HG03135 (cell line): ENCODE measurements around the gene COL16A1.

Experiments
- ATAC-seq: cut with Tn5 transposase; IDR thresholded peaks from one replicate; pipeline ENCODE4 v1.9.1; 2021; ENCODE audit warnings: mild to moderate bottlenecking, moderate library complexity; ENCODE audit not compliant: unreplicated experiment

Gene COL16A1

DNA sequence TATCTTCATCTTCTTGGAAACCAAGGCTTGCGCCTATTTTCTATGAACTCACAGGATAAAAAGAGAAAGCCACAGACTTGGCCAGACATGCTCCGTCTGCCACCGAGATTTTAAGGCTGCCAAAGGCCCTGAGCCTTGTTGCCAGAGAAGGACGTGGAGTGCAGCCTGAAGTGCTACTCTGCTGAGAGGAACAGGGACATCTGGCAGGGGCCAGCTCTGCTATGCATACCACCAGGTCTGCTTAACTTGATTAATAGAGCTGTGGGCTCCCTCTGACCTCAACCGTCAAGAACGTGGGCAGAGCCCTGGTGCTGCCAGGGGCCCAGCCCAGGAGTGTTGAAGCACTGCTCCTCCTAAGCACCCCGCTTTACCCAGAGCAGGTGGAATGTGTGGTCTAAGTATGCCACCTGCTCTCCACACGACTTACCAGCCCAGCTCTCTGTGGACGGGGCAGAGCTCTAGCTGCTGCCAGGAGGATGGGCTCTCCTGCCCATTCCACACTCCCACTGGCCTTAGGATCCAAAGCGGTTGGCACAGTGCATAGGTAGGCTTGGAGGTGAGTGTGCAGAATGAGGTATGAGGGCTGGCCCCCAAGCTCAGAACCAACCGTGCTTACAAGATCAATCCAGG lies 75.8 kb downstream of the COL16A1 start:
- no peak for ATAC-seq

DNA sequence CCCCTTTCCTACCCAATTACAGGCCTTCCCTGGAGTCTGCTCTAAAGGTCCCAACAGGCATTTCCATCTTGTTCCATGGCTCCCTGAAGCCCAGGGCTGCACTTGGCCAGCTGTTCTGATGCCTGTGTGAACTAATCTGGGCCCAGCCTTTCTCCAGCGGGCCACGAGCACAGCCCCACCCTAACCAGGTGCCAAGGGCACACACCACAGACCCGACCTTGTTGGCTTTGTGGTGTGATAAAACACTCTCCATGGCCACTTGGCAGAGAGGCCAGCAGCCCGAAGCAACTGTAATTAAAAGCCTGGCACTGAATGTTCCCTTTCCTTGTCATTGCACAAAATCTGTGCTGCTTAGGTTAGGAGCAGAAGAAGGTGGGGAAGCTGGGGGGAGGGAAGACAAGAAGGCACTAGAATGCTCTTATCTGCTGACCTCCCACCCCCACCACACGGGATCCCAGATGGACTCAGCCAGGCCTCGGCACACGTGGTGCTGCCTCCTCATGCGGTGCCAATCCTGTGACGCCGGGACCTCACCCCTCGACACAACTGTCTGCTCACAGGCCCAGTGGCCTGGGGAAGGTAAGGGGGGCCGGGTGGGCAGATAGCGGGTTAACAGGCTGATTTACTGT lies 76.4 kb downstream of the COL16A1 start:
- no peak for ATAC-seq

DNA sequence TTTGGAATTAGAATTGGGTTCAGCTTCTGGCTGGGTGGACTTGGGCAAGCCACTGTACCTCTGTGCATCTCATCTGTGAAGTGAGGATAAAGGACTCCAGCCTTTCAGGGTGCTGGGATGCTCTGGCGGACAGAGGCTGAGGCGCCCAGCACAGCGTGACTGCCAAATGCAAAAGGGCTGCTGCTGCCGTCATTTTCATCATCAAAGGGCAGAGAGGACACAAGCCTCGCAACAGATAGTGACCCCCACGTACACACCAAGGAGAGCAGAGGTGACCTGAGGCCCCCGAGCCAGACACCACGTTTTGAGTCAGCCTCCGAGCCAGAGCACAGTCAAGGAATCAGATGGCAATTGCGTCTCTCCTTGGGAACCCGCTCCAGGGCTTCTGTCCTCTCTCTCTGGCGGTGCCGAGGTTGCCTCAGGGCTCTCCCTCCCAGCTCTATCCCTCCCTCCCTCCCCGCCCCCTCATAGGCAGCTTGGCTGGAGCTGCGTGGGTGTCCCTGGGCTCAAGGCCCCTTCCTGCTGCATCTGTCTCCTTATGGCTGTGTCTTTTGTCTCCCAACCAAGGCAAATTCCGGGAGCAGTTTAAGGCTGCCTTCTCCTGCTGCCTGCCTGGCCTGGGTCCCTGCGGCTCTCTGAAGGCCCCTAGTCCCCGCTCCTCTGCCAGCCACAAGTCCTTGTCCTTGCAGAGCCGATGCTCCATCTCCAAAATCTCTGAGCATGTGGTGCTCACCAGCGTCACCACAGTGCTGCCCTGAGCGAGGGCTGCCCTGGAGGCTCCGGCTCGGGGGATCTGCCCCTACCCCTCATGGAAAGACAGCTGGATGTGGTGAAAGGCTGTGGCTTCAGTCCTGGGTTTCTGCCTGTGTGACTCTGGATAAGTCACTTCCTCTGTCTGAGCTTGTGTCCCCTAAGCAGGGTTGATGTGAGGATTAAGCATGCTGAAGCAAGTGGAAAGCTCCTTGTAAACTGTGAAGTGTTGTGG lies 77.3 kb downstream of the COL16A1 start:
- ATAC-seq: no peak

DNA sequence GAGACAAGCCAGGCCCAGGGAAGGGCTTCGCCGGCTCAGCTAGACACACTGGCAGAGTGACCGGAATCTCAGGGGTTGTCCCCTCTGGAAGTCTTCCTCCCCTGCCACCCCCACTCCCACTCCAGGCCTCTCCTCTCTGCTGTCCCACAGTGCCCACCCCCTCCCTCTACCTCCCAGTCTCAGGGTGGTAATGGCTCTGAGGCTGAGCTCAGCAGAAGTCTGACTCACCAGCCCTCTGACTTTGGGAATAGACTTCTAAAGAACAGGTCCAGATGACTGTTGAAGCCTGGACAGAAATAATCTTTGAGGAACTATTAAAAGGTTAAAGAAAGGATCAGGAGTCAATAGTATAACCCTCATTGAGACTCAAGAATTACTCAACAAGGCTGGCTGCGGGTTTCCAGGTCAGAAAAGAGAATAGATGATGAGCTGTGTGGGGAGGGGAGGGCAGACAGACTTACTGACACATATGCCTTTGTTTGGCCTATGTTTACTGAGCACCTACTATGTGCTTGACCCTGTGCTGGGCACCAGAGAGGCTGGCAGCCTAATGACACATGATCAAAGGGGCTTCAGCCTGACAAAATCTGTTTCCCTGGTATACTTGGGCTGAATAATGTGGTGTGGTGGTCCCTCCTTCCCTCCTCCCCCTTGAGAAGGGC lies 78.1 kb downstream of the COL16A1 start:
- ATAC-seq: no peak

DNA sequence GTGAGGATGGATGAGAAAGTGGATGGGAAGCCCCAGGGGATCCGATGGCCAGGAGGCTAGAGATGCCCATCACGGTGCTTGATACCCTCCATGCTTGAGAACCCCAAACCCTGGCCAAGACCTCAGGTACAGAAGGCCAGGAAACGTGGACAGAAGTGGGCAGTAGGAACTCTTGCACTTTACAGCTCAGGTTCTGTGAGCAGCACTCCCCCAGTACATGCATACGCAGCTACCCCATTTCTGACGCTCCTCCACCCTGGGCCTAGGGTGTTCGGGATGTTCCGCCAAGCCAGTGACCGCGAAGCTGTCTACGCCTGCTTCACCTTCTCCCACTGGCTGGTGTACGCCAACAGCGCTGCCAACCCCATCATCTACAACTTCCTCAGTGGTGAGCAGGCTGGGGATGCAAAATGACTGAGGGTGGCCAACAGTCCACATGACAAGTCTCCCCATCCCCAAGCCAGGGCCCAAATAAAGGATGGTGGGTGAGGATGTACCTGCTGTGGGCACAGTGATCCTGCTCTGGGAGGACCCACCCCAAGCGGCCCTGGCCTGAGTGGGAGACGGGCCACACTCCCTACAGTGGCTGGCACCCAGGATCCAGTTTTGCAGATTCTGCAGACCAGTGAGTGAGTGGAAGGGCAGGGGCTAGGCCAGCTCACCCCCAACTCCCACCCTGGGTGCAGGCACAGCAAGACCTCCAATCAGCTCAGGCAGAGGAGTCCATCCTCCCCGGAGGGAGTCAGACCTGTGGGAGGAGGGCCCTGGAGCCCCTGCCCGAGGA lies 78.9 kb downstream of the COL16A1 start:
- ATAC-seq: no peak

DNA sequence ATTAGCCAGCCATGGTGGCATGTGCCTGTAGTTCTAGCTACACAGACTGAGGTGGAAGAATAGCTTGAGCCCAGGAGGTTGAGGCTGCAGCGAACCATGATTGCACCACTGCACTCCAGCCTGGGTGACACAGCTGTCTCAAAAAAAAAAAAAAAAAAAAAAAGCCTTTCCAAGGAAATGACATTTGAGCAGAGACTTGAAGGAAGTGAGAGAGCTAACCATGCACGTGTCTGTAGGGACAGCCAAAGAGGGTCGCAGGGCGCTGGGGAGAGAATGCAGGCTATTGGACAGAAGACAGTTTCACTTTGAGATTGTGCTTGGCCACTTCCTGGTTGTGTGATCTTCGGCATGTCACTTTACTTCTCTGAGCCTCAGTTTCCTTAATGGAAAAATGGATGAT lies 79.5 kb downstream of the COL16A1 start:
- ATAC-seq: no peak

DNA sequence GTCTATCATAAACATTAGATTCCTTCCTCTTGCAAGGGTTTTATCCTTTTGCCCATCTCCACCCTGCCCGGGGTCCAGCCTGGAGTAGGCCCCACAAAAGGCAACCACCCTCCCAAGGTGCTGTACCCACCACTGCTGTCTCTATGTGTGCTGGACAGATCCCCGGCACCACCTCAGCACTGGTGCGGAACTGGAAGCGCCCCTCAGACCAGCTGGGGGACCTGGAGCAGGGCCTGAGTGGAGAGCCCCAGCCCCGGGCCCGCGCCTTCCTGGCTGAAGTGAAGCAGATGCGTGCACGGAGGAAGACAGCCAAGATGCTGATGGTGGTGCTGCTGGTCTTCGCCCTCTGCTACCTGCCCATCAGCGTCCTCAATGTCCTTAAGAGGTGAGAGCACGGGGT lies 80.5 kb downstream of the COL16A1 start:
- ATAC-seq: no peak

DNA sequence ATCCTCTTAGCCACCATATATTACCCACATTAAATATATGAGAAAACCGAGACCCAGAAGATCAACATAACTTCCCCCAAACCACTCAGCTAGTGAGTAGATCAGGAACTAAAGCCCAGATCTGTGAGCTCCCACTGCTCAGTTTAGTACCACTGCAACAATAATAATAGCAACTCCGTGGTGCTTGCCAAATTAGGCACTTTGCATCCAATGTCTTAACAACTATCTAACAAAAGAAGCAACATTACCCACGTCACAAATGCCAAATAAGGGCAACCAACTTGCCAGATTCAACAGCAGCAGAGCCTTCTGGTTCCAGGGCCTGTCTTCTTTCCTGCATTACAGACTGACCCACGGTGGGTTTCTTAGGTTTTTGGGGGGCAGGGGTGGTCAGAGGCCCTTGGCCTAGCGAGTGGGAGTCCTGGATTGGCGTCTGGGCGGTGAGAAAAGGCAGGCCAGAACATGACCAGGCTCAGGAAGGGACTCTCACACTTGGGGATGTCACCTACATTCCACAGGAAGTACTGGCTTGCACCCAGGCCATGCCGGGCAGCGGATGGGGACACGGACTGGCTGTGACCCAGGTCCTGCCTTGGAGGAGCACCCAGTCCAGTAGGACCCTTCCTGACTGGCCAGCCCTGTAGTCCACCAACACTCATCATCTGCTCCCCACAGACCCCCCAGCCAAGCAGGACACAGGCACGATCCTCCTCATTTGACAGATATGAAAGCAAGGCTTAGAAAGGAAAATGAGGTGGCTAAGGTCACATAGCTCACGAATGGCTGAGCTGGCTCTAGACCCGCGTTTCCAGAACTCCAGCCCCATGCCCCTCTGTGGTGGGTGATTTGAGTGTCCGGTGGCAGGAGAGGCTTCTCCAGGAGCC lies 81.7 kb downstream of the COL16A1 start:
- ATAC-seq: no peak

DNA sequence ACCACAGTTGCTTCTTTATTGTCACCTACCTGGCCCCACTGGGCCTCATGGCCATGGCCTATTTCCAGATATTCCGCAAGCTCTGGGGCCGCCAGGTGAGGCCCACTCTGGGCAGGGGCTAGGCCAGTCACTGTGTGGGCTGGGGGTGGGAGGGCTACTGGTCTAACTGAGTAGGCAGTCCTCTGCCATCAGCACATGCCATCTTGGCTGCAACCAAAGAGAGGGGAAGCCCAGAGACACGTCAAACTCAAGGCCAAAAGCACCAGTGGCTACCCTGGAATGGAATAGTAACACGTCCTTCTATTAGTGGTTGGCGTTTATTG lies 82.4 kb downstream of the COL16A1 start:
- ATAC-seq: no peak

DNA sequence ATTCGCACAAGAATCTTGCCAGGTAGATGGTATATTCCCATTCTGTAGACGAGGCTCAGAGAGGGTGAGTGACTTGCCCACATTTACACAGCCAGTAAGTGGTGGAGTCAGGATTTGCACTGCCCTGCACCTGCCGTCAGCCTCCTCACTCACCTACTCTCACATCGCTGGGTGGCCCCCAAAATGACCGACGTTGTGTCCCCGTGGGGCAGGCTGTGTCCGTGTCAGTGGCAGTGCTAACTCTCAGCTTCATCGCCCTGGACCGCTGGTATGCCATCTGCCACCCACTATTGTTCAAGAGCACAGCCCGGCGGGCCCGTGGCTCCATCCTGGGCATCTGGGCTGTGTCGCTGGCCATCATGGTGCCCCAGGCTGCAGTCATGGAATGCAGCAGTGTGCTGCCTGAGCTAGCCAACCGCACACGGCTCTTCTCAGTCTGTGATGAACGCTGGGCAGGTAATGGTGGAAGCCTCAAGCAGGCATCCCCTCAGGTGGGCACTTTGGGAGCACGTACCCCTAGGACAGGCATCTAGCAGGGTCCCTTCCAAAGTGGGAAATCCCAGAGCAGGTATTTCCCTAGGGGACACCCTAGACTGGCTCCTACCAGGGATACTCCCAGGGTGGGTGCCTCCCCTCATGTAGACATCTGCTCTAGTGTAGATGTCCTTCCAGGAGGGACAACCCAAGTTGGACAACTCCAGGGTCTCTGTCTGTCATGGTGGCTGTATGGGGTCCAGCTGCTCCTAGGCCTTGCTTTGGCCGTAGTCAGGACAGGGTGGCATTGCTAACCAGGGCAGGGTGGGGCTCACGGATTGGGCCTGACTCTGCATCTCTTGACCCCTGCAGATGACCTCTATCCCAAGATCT lies 83.0 kb downstream of the COL16A1 start:
- ATAC-seq: no peak

DNA sequence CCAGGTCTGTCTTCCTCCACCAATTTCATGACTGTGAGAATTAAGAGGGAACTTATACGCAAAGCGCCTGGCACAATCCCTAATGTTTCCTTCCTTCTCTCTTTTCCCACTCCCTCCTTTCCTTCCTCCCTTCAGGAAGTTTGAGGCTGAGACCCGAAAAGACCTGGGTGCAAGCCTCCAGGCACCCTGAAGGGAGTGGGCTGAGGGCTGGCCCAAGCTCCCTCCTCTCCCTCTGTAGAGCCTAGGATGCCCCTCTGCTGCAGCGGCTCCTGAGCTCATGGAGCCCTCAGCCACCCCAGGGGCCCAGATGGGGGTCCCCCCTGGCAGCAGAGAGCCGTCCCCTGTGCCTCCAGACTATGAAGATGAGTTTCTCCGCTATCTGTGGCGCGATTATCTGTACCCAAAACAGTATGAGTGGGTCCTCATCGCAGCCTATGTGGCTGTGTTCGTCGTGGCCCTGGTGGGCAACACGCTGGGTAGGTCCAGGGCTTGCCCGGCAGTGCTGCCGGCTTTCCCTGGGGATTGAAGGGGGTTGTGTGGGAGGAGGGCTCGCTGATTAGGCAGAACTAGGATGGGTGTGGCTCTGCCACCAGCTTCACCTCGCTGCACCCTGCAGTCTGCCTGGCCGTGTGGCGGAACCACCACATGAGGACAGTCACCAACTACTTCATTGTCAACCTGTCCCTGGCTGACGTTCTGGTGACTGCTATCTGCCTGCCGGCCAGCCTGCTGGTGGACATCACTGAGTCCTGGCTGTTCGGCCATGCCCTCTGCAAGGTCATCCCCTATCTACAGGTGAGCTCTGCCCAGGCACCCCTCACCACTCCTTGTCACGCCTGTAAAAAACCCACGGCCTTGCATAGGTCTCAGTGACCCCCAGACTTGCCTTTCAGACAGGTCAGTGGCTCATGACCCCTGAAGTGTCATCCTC lies 84.6 kb downstream of the COL16A1 start:
- ATAC-seq: no peak

DNA sequence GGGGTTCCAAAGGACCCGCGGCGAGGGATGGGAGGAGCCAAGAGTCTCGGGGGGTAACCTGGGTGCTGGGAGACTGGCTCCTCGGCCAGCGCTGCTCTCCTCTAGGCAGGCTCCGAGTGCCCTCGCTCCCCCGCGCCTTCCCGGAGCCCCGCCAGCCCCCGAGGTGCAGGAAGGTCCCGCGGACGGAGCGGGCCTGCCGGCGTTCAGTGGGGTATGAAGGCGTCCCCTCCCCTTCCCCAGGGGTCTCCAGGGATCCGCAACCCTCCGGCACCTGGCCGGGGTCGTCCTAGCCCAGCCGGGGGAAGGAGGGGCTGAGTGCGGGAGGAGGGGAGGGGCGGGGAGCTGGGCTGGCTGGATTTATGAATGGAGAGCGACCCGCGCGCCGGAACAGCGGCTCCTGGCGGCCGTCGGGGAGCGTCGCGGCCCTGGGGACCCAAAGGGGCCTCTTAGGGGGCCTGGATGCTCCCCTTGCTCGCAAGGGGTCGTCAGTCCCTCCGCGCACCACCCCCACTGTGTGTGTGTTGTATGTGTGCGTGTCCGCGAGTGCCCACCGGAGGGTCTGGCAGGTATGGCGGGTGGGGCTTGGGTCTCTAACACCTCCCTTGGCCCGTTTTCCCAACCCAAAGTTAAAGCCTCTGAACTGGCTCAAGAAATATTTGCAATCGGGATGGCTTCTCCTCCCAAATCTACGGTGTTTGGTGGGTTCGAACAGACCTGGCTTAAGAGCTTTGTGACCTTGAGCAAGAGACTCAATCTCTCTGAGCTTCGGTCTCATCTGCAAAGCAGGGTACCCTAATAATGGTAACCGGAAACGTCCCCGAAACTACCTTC lies 85.7 kb downstream of the COL16A1 start:
- ATAC-seq: no peak

DNA sequence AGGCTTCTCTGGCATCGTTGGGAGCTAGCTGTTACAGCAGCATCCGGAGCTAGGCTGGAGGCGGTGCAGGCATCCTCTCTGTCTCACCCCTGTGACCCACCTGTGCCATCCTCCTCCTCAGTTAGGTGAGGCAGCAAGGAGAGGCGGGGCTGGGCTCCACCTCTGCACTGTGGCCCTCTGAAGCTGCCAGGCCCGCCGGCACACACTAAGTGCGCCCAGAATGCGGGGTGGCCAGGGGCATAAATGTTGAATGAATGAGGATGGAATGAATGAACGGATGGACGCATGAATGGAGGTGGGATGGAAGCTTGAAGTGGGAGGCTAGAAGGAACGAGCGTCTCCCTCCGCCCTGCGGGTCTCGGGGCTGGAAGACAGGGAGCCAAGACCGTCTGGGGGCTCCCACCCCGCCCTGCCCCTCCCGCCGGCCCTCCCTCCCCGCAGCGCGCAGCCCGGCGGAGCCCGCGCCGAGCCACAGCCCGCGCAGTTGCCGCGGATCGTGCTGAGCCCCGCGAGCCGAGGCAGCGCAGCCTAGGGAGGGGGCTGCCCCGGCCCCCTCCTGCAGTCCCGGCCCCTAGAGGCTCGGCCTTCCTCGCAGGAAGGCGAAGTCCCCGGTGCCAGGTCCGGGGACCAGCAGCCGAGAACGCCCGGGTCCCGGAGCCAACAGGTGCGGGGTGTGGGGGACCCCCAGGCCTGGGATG lies 86.5 kb downstream of the COL16A1 start, which contains the start of gene HCRTR1:
Gene HCRTR1, plus strand, starts transcription at position 472 of the 698 bp plus-strand sequence. CDS start 1,504 bp downstream, outside the sequence.
- ATAC-seq: no peak

DNA sequence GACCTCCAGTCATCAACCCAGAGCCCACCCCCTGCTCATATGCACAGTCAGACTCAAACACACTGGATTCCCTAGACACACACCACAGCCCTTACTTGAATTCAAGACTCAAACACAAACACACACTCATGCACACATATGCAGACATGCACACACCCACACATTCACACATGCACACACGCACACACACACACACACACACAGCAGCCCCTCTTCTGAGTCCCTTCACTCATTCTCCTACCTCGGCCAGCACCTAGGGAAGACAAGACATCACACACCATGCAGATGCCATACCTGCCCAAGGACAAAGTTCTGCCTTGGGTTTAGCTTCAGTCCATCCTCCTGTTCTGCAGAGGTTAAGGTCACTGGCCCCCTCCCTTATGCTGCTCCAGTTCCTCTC lies 87.9 kb downstream of the COL16A1 start:
- no peak for ATAC-seq

DNA sequence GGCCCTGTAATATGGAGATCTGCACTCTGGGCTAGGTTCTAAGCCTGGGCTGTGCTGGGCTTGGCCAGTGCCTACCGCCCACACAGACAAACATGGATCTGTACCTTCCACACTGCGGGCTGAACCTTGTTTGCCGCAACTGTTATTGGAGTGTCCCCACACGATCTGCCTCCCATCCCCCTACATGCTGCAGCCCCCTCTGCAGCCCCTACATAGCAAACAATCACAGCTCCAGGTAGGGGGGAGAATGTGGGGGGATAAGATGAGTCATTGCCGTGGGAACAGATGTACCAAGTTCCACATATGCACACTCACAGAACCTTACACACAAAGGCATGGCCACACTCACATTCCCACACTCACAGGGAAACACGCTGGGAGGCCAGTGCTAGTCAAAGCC lies 88.4 kb downstream of the COL16A1 start:
- no peak for ATAC-seq

DNA sequence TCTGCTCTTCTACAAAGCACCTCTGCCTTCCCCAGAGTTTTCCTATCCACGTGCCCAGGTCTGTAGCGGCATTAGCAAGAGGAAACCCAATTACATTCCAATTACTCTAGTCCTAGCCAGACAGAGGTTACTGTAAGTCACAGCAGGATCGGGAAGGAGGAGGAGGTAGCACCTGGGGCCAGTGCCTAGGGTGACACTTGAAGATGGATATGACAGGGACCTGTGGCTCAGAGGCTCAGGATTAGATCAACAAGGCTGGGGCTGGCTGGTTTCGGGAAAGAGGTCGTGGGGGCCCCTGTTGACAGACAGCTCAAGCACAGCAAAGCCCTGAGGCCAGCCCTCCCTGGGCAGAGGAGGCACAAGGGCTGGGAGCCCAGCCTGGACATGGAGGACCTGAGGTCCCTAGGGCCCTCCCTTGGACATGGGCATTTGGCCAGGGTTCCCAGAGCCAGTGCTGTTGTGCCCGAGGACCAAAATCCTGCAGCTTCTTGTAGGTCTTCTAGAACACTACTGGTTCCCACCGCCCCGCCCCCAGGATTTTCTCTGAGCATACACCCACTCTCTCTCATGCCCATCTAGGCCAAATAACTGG lies 89.3 kb downstream of the COL16A1 start:
- no peak for ATAC-seq
